Gastrocnemius medialis (tissue), 4 donors: Measurements from ENCODE around the gene SENP8. TPM values are rescaled to one million over a fixed set of nuclear protein-coding genes. Genes with fewer than 3 reads are reported as not detected.

Source experiments
- ATAC-seq, 2 donors: fragments of 150-250 bp; one replicate each; pipeline ENCODE4 v1.9.1; 2016
- DNase-seq, 2 donors: peaks; one replicate each; pipeline ENCODE4 v3.0.0-alpha.2; 2019
- H3K27ac ChIP-seq, 4 donors: fragments of 200-600 bp; sonication (generic); 1 replicate in 1 of 4; 2 replicates in 3 of 4; pipeline ENCODE4 v1.5.1; 2016 to 2018; ENCODE audit warnings: mild to moderate bottlenecking in 2 of 4, moderate library complexity in 1 of 4
- H3K27me3 ChIP-seq, 3 donors: fragments of 200-600 bp; sonication (generic) in 2 of 3; 1 replicate in 1 of 3; 2 replicates in 2 of 3; pipeline versions ENCODE4 v1.5.1 to v1.6.0; 2016 to 2019; ENCODE audit warnings: mild to moderate bottlenecking in 1 of 3, moderate library complexity in 1 of 3
- H3K36me3 ChIP-seq, 2 donors: fragments of 200-600 bp; sonication (generic) in 1 of 2; one replicate each; pipeline ENCODE4 v1.5.1; 2017 to 2018
- H3K4me1 ChIP-seq, 2 donors: fragments of 200-600 bp; sonication (generic) in 1 of 2; one replicate each; pipeline ENCODE4 v1.5.1; 2016 to 2017; ENCODE audit warnings: mild to moderate bottlenecking in 2 of 2
- H3K4me3 ChIP-seq, 4 donors: fragments of 200-600 bp; sonication (generic) in 3 of 4; 1 replicate in 1 of 4; 2 replicates in 3 of 4; pipeline ENCODE4 v1.5.1; 2016 to 2019; ENCODE audit warnings: mild to moderate bottlenecking in 2 of 4
- H3K9me3 ChIP-seq, 3 donors: fragments of 200-600 bp; sonication (generic) in 2 of 3; 1 replicate in 1 of 3; 2 replicates in 2 of 3; pipeline ENCODE4 v1.5.1; 2016 to 2019
- CTCF ChIP-seq, 5 experiments: fragments of 450-650 bp in 3 of 5; fragments of 200-600 bp in 2 of 5; sonication (generic) in 2 of 5; IDR thresholded peaks in 4 of 5; conservative IDR thresholded peaks in 1 of 5; 1 replicate in 4 of 5; 2 replicates in 1 of 5; pipeline ENCODE4 v1.5.1; 2016 to 2019; ENCODE audit warnings: antibody characterized with exemption in 5 of 5, mild to moderate bottlenecking in 3 of 5, moderate library complexity in 3 of 5
- POLR2A ChIP-seq, 2 donors: fragments of 450-650 bp; IDR thresholded peaks; one replicate each; pipeline ENCODE4 v1.6.1; 2017; ENCODE audit warnings: antibody characterized with exemption in 2 of 2, mild to moderate bottlenecking in 2 of 2, moderate library complexity in 2 of 2
- in situ Hi-C, 4 donors: fragments of 200-750 bp; cut with MboI; loops; one replicate each; pipeline versions ENCODE4 v1.15.0 to v1.8.0; 2017; ENCODE audit warnings: low sequenced_read_pairs in 4 of 4
- intact Hi-C: fragments of 100-400 bp; cut with DNase I; formaldehyde crosslinking; loops from one replicate; pipeline ENCODE4 v1.15.1; 2023; ENCODE audit warnings: low total_unique reads
- total RNA-seq, 4 donors: library from RNA; depleted of rRNA; stranded (reverse); fragments of >200 nt; gene quantifications; one replicate each; pipeline versions ENCODE4 v1.1.0 to v1.2.3, GENCODE V29; 2016

SENP8 gene
- total RNA-seq, 4 donors from 2014 or later: 1.0 to 3.6 (median 2.7) TPM

DNA sequence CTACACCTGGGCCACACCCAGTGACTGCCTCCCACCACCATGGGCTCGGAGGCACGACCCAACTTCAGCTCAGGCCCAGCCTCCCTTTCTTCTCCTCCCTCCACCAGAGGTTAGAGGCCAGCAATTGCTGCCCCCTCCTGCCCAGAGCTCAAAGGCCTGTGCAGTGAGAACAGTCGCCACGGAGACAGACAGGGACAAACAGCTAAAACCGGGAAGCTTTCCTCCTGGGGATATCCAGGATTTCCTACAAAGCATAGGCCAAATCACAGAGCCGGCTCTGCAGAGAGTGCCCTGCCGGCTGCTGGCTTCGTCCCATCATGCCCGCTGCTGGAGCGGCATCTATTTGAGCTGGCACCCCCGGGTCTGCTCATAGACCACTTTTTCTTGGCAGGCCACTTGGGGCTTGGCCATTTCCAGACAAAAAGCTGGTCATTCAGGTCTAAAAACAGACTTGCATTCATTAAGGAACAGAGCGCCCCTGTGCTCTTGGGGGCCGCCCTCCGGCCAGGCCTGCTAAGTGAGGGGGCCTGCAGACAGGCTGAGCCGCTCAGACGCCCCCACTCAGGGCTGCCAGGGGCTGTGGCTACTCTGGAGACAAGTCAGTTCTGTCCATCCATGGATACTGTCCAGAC lies 61.9 kb downstream of the SENP8 start:
- in situ Hi-C loops: no loop called here
- DNase-seq: no peak
- TF ChIP-seq POLR2A (IDR thresholded peaks at IDR 0.05) (no peak), CTCF (IDR thresholded peaks at IDR 0.05 in 4 of 5, conservative IDR thresholded peaks at IDR 0.05 in 1 of 5) (no peak)
- Histone ChIP-seq H3K36me3 (no peaks in the 10 kb centered on the region), H3K27me3 (no peaks in the 10 kb centered on the region), H3K27ac (no peak overlapping the region), H3K4me3 (no peak overlapping the region), H3K9me3 (no peaks in the 10 kb centered on the region), H3K4me1 (peaks cover 6 to 19% of the 10 kb centered on the region in 2 donors)
- intact Hi-C loops: no loop called here
- ATAC-seq: no peak

DNA sequence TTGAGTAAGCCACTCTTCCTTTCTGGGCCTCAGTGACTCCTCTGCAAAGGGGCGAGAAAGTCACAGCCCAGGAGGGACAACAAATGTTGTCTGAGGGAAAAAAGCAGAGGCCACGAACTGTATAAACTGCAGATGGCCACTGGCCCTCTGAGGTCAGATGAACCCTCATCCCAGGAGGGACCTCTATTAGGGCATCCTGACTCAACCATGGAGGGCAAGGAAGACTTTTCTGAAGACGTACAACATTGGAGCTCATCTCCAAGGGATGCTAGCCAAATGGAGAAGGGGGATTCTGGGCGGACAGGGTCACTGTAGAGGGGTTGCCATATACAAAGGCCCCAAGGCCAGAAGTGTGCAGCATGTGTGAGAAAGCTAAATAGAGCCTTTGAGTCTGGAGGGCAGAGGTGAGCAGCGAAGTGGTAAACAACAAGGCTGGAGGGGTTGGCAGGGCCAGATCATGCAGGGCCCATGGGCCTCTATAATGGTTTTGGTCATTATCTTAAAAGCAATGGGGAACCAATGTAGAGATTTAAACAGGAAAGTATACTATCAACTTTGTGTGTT lies 62.6 kb downstream of the SENP8 start:
- DNase-seq (no peak), ATAC-seq (no peak)
- intact Hi-C loops (no loop called here), in situ Hi-C loops (no loop called here)
- Histone ChIP-seq H3K36me3 (no peaks in the 10 kb centered on the region), H3K27me3 (no peaks in the 10 kb centered on the region), H3K9me3 (no peaks in the 10 kb centered on the region), H3K27ac (no peak overlapping the region), H3K4me1 (peaks cover 6 to 19% of the 10 kb centered on the region in 2 donors), H3K4me3 (no peak overlapping the region)
- TF ChIP-seq POLR2A (IDR thresholded peaks at IDR 0.05) (no peak), CTCF (IDR thresholded peaks at IDR 0.05 in 4 of 5, conservative IDR thresholded peaks at IDR 0.05 in 1 of 5) (no peak)

DNA sequence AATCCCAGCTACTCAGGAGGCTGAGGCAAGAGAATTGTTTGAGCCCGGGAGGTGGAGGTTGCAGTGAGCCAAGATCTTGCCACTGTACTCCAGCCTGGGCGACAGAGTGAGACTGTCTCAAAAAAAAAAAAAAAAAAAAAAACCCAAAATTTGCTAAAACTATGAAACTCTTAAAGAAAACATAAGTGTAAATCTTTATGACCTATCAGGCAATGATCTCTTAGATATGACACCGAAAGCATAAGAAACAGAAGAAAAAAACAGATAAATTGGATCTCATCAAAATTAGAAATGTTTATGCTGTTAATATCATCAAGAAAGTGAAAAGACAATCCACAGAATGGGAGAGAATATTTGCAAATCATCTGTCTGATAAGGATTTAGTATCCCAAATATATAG lies 64.0 kb downstream of the SENP8 start:
- no peak for ATAC-seq
- H3K36me3 ChIP-seq: no peaks in the 10 kb centered on the region
- no peak overlapping the region for H3K27ac ChIP-seq
- no peaks in the 10 kb centered on the region for H3K27me3 ChIP-seq
- in situ Hi-C loops (no loop called here), intact Hi-C loops (no loop called here)
- no peak overlapping the region for H3K4me3 ChIP-seq
- H3K4me1 ChIP-seq: peaks cover 6 to 19% of the 10 kb centered on the region in 2 donors
- no peak for DNase-seq
- TF ChIP-seq POLR2A (IDR thresholded peaks at IDR 0.05) (no peak), CTCF (IDR thresholded peaks at IDR 0.05 in 4 of 5, conservative IDR thresholded peaks at IDR 0.05 in 1 of 5) (no peak)
- H3K9me3 ChIP-seq: no peaks in the 10 kb centered on the region

DNA sequence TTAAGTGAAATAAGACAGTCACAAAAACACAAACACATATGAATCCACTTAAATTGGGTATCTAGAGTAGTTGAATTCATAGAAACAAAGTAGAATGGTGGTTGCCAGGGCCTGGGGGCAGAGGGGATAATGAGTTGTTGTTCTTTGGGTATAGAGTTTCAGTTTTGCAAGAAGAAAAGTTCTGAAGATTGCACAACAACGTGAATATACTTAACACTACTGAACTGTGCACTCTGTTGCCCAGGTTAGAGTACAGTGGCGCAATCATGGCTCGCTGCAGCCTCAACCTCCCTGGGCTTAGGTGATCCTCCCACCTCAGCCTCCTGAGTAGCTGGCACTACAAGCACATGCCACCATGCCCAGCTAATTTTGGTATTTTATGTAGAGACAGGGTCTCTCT lies 64.5 kb downstream of the SENP8 start:
- H3K4me3 ChIP-seq: no peak overlapping the region
- no peaks in the 10 kb centered on the region for H3K9me3 ChIP-seq
- in situ Hi-C loops: no loop called here
- no peaks in the 10 kb centered on the region for H3K36me3 ChIP-seq
- H3K4me1 ChIP-seq: peaks cover 6 to 19% of the 10 kb centered on the region in 2 donors
- TF ChIP-seq CTCF (IDR thresholded peaks at IDR 0.05 in 4 of 5, conservative IDR thresholded peaks at IDR 0.05 in 1 of 5): no peak
- TF ChIP-seq POLR2A (IDR thresholded peaks at IDR 0.05): no peak
- no peak for DNase-seq
- H3K27ac ChIP-seq: no peak overlapping the region
- H3K27me3 ChIP-seq: no peaks in the 10 kb centered on the region
- no peak for ATAC-seq
- intact Hi-C loops: no loop called here
